Keratinocyte (primary cell): Measurements from ENCODE around the gene NGEF. TPM values are rescaled to one million over a fixed set of nuclear protein-coding genes. Genes with fewer than 3 reads are reported as not detected.

ENCODE experiments used
- DNase-seq: peaks from one replicate; pipeline ENCODE4 v3.0.0-alpha.2; 2011; ENCODE audit warnings: low read depth, missing footprints, low spot score
- FAIRE-seq: peaks from 2 replicates; lab custom pipeline; 2011; peaks lifted over from hg19 to GRCh38; lab: Jason Lieb, UNC
- H2AFZ ChIP-seq: 2 replicates; pipeline ENCODE4 v1.6.0; 2012; ENCODE audit warnings: low read length, control low read depth, inconsistent platforms; ENCODE audit not compliant: control insufficient read depth
- H3K27ac ChIP-seq: 2 replicates; pipeline ENCODE4 v1.5.1; 2011; ENCODE audit warnings: low read length; ENCODE audit not compliant: control insufficient read depth, insufficient read depth
- H3K27me3 ChIP-seq: 3 replicates; pipeline ENCODE4 v1.6.0; 2011; ENCODE audit warnings: low read length; ENCODE audit not compliant: control insufficient read depth, insufficient read depth; ENCODE audit errors: extremely low read depth
- H3K36me3 ChIP-seq, 2 experiments: 2 replicates in 1 of 2; 3 replicates in 1 of 2; pipeline ENCODE4 v1.5.1; 2011; ENCODE audit warnings: low read length in 2 of 2, mild to moderate bottlenecking in 1 of 2; ENCODE audit not compliant: control insufficient read depth in 2 of 2, insufficient read depth in 2 of 2; ENCODE audit errors: extremely low read depth in 1 of 2
- H3K4me1 ChIP-seq: 3 replicates; pipeline ENCODE4 v1.5.1; 2011; ENCODE audit warnings: low read length; ENCODE audit not compliant: control insufficient read depth, insufficient read depth; ENCODE audit errors: extremely low read depth
- H3K4me2 ChIP-seq: 3 replicates; pipeline ENCODE4 v1.6.0; 2011; ENCODE audit warnings: low read depth, low read length; ENCODE audit not compliant: control insufficient read depth, insufficient read depth; ENCODE audit errors: extremely low read depth
- H3K4me3 ChIP-seq, 3 experiments: fragments of 200-600 bp in 1 of 3; sonication (generic) in 1 of 3; 2 replicates in 2 of 3; 3 replicates in 1 of 3; pipeline ENCODE4 v1.5.1; 2011 to 2016; ENCODE audit warnings: low read length in 3 of 3, mild to moderate bottlenecking in 3 of 3, control low read depth in 2 of 3, inconsistent platforms in 1 of 3, low read depth in 1 of 3, mixed read lengths in 1 of 3, mixed run types in 1 of 3, moderate library complexity in 1 of 3; ENCODE audit not compliant: control insufficient read depth in 2 of 3, insufficient read depth in 2 of 3; ENCODE audit errors: extremely low read depth in 1 of 3
- H3K79me2 ChIP-seq: 2 replicates; pipeline ENCODE4 v1.6.0; 2012; ENCODE audit warnings: low read length; ENCODE audit not compliant: control insufficient read depth, insufficient read depth
- H3K9ac ChIP-seq: 3 replicates; pipeline ENCODE4 v1.6.0; 2011; ENCODE audit warnings: low read length; ENCODE audit not compliant: control insufficient read depth, insufficient read depth; ENCODE audit errors: extremely low read depth
- H3K9me1 ChIP-seq: 3 replicates; pipeline ENCODE4 v1.6.0; 2011; ENCODE audit warnings: low read length; ENCODE audit not compliant: control insufficient read depth, insufficient read depth; ENCODE audit errors: extremely low read depth
- H3K9me3 ChIP-seq: 2 replicates; pipeline ENCODE4 v1.5.1; 2012; ENCODE audit warnings: low read depth, low read length; ENCODE audit not compliant: control insufficient read depth
- H4K20me1 ChIP-seq: 3 replicates; pipeline ENCODE4 v1.6.0; 2011; ENCODE audit warnings: low read length; ENCODE audit not compliant: control insufficient read depth, insufficient read depth; ENCODE audit errors: extremely low read depth
- EZH2 ChIP-seq: IDR thresholded peaks from one replicate; pipeline ENCODE4 v1.6.1; 2012; ENCODE audit warnings: inconsistent platforms, mild to moderate bottlenecking, low read length, moderate library complexity
- dilution Hi-C: fragments of 300-500 bp; cut with MboI; formaldehyde crosslinking; loops from one replicate; pipeline ENCODE4 v1.7.0; 2020; ENCODE audit warnings: low sequenced_read_pairs; ENCODE audit not compliant: extremely low pct_ligation_motif_present
- polyA plus RNA-seq, 5 experiments: library from polyadenylated mRNA; depleted of rRNA in 3 of 5; stranded (reverse) in 3 of 5; stranded (forward) in 1 of 5; unstranded in 1 of 5; fragments of >200 nt; gene quantifications; 1 replicate in 1 of 5; 2 replicates in 3 of 5; 3 replicates in 1 of 5; pipeline versions ENCODE4 v1.2.1 to v1.2.3, GENCODE V29; 2011 to 2012; ENCODE audit warnings: missing spikeins in 2 of 5, low read depth in 1 of 5, low replicate concordance in 1 of 5
- TF ChIP-seq, protein P1 (sequence below), 3 experiments: IDR thresholded peaks in 1 of 3; conservative IDR thresholded peaks in 1 of 3; optimal IDR thresholded peaks in 1 of 3; 2 replicates in 2 of 3; 3 replicates in 1 of 3; pipeline versions ENCODE3 to v1.5.1; 2011; ENCODE audit warnings: low read length in 3 of 3, mild to moderate bottlenecking in 3 of 3, moderate library complexity in 2 of 3, control low read depth in 1 of 3, inconsistent platforms in 1 of 3; ENCODE audit not compliant: insufficient read depth in 2 of 3; ENCODE audit errors: extremely low read depth in 1 of 3

NGEF gene
- polyA plus RNA-seq, 1 donor (not counting 4 experiments of a cell fraction or from before 2014, with no cell fraction given) = 0.17 TPM

DNA sequence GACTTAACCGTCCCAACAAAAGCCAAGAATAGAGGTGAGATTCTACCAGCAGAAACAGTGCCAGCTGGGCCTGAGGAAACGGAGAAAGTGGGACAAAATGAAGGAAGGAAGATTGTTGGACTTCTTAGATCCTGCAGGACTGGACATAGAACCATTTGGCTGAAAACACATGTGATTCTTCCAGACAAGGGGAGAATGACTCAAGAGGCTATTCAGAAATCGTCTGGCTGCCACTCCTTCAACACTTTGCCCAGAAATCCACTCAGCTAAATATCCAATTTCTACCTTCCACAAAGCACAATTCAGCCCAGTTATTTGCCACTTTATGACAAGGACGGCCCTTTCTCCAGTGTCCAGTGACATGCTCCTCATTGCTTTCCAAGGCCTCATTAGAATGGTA lies 81.4 kb downstream of the NGEF start:
- DNase-seq (no peak), FAIRE-seq (no peak)
- no peaks in the 10 kb centered on the region for H3K36me3 ChIP-seq
- no peaks in the 10 kb centered on the region for H3K79me2 ChIP-seq
- H3K27me3 ChIP-seq = peaks cover 31% of the 10 kb centered on the region
- no peaks in the 10 kb centered on the region for H3K4me1 ChIP-seq
- no peaks in the 10 kb centered on the region for H3K9me1 ChIP-seq
- H3K9me3 ChIP-seq = peaks cover 3% of the 10 kb centered on the region
- H2AFZ ChIP-seq = no peak overlapping the region
- no peaks in the 10 kb centered on the region for H4K20me1 ChIP-seq
- no peak overlapping the region for H3K27ac ChIP-seq
- dilution Hi-C loops = no loop called here
- H3K4me2 ChIP-seq = no peak overlapping the region
- H3K4me3 ChIP-seq = no peak overlapping the region
- no peak for TF ChIP-seq EZH2
- TF ChIP-seq, protein P1, sequence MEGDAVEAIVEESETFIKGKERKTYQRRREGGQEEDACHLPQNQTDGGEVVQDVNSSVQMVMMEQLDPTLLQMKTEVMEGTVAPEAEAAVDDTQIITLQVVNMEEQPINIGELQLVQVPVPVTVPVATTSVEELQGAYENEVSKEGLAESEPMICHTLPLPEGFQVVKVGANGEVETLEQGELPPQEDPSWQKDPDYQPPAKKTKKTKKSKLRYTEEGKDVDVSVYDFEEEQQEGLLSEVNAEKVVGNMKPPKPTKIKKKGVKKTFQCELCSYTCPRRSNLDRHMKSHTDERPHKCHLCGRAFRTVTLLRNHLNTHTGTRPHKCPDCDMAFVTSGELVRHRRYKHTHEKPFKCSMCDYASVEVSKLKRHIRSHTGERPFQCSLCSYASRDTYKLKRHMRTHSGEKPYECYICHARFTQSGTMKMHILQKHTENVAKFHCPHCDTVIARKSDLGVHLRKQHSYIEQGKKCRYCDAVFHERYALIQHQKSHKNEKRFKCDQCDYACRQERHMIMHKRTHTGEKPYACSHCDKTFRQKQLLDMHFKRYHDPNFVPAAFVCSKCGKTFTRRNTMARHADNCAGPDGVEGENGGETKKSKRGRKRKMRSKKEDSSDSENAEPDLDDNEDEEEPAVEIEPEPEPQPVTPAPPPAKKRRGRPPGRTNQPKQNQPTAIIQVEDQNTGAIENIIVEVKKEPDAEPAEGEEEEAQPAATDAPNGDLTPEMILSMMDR (optimal IDR thresholded peaks at IDR 0.05 in 1 of 3, IDR thresholded peaks at IDR 0.05 in 1 of 3, conservative IDR thresholded peaks at IDR 0.05 in 1 of 3; ENCODE audit: extremely low read depth in 1 of 3, insufficient read depth in 2 of 3, low read length in 3 of 3) = no peak
- H3K9ac ChIP-seq = no peak overlapping the region

DNA sequence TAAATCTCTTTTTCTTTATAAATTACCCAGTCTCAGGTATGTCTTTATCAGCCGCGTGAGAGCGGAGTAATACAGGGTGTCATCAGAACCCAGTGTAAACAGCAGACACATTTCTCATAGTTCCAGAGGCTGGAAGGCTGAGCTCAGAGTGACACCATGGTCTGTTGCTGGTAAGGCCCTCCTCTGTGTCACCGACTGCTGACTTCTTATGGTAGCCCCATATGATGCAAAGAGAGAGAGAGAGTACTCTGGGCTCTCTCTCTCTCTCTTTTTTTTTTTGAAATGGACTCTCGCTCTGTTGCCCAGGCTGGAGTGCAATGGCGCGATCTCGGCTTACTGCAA lies 83.0 kb downstream of the NGEF start:
- no peaks in the 10 kb centered on the region for H3K9me1 ChIP-seq
- peaks cover 3% of the 10 kb centered on the region for H3K9me3 ChIP-seq
- no peak for TF ChIP-seq EZH2
- TF ChIP-seq, protein P1 (optimal IDR thresholded peaks at IDR 0.05 in 1 of 3, IDR thresholded peaks at IDR 0.05 in 1 of 3, conservative IDR thresholded peaks at IDR 0.05 in 1 of 3; ENCODE audit: extremely low read depth in 1 of 3, insufficient read depth in 2 of 3, low read length in 3 of 3) = no peak
- H3K79me2 ChIP-seq = no peaks in the 10 kb centered on the region
- H3K36me3 ChIP-seq = no peaks in the 10 kb centered on the region
- H3K4me3 ChIP-seq = no peak overlapping the region
- no peak overlapping the region for H3K9ac ChIP-seq
- H3K4me2 ChIP-seq = no peak overlapping the region
- H2AFZ ChIP-seq = no peak overlapping the region
- peaks cover 46% of the 10 kb centered on the region for H3K27me3 ChIP-seq
- dilution Hi-C loops = no loop called here
- H3K4me1 ChIP-seq = no peaks in the 10 kb centered on the region
- no peak overlapping the region for H3K27ac ChIP-seq
- FAIRE-seq (no peak), DNase-seq (no peak)
- H4K20me1 ChIP-seq = no peaks in the 10 kb centered on the region
